Prostate gland (tissue), 2 donors: ENCODE measurements around the gene GFRA1.

Experiments used
- POLR2A ChIP-seq: fragments of 450-650 bp; IDR thresholded peaks from one replicate; pipeline ENCODE4 v1.6.1; 2016; ENCODE audit warnings: antibody characterized with exemption, mild to moderate bottlenecking
- TF ChIP-seq, protein P1 (sequence below), 4 experiments: fragments of 200-600 bp in 2 of 4; fragments of 450-650 bp in 2 of 4; sonication (generic) in 2 of 4; IDR thresholded peaks; 1 replicate in 3 of 4; 2 replicates in 1 of 4; pipeline ENCODE4 v1.5.1; 2016 to 2019; ENCODE audit warnings: antibody characterized with exemption in 4 of 4, mild to moderate bottlenecking in 2 of 4, moderate library complexity in 2 of 4

DNA sequence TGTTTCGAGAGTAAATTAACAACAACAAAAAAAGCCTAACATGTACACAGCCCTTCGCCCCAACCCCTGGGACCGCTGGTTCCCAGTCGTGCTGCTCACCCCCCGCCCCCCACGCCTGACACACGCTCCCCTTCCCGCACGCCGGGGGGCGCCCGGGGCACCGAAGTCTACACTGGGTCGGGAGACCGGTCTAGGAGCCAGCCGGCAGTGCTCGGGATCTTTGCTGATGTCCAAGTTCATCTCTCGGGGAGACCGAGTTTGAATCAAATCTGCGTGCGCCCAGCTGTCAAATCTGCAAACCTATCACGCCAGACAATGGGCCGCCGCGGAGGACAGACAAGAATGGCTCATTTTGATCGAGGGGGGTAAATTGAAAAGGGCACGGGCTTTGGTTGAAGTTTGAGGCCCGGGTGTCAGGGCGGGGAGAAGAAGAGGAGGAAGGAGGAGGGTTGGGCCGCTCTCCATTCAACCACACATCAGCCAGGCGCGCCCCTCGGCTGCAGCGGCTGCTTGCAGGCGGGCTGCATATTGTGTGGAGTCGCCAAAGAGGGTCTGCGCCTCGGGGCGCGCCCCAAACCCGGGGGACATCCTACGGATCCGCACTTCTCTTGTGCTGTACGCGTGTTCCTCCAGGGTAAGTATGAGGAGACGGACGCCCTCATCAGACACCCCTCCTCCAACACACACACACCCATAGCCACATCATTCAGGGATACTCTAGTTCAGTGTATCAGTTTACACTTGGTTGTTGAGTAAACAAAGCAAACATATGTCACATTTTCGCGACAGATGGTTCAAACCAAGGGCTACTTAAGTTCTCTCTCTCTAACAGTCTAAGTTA, 1.3 kb upstream of the GFRA1 start:
- TF ChIP-seq, protein P1, sequence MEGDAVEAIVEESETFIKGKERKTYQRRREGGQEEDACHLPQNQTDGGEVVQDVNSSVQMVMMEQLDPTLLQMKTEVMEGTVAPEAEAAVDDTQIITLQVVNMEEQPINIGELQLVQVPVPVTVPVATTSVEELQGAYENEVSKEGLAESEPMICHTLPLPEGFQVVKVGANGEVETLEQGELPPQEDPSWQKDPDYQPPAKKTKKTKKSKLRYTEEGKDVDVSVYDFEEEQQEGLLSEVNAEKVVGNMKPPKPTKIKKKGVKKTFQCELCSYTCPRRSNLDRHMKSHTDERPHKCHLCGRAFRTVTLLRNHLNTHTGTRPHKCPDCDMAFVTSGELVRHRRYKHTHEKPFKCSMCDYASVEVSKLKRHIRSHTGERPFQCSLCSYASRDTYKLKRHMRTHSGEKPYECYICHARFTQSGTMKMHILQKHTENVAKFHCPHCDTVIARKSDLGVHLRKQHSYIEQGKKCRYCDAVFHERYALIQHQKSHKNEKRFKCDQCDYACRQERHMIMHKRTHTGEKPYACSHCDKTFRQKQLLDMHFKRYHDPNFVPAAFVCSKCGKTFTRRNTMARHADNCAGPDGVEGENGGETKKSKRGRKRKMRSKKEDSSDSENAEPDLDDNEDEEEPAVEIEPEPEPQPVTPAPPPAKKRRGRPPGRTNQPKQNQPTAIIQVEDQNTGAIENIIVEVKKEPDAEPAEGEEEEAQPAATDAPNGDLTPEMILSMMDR (IDR thresholded peaks at IDR 0.05) = no peak
- TF ChIP-seq POLR2A = no peak
